ENCODE results near the gene PAXX.

GRCh38 chr9:136979769-136980587, 12.2 kb upstream of the PAXX start:
- TF ChIP-seq CTCF (IDR thresholded peaks at IDR 0.05; ENCODE audit: low read depth, low read length) (no peak), POLR2A (IDR thresholded peaks at IDR 0.05; ENCODE audit: extremely low read depth, insufficient read length) (no peak)
